ENCODE measurements around the gene SFTPD. TPM values are rescaled to one million over a fixed set of nuclear protein-coding genes. Genes with fewer than 3 reads are reported as not detected.
"Not testable (repeated sequence)": the region's sequence is repeated elsewhere in the genome, so short reads cannot be mapped to it uniquely, and the experiment has no call there.

The SFTPD gene
- polyA plus RNA-seq, 3 donors from 2014 or later, result not detected

GRCh38 chr10:79898597-79899325 is 50.1 kb downstream of the SFTPD start:
- no peaks in the 10 kb centered on the region for H3K9me3 Mint-ChIP-seq
- H3K27ac Mint-ChIP-seq, result no peak overlapping the region
- H3K4me1 Mint-ChIP-seq, result peaks cover under 1 to 2% of the 10 kb centered on the region in 2 donors
- DNase-seq, result no peak
- no peak overlapping the region for H3K4me3 Mint-ChIP-seq
- H3K36me3 Mint-ChIP-seq, result no peaks in the 10 kb centered on the region
- peaks cover 5 to 22% (median 9%) of the 10 kb centered on the region in 3 donors for H3K27me3 Mint-ChIP-seq (ENCODE audit: low read depth in 3 of 3)

DNA sequence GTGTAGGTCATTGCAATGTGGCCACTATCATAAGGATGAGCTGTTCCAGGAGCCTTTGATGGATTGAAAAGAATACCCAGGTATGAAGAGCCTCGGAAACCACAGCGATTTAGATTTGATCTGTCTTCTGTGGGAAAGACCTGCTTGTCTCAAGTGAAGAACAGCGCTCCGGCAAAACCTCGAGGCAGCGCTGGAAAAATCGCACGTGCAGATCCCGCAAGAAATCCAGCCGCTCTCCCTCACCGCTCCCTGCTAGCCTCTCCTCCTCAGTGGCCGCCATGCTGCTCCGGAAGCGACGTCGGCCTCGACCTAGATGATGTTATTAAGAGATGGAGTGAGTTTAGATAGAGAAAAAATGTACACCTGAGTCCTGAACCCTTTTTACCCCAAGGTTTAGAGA is 56.0 kb downstream of the SFTPD start:
- H3K36me3 Mint-ChIP-seq; H3K9me3 Mint-ChIP-seq; H3K27ac Mint-ChIP-seq; H3K4me1 Mint-ChIP-seq; H3K27me3 Mint-ChIP-seq (ENCODE audit: low read depth in 3 of 3); H3K4me3 Mint-ChIP-seq; DNase-seq: not testable (repeated sequence)

DNA sequence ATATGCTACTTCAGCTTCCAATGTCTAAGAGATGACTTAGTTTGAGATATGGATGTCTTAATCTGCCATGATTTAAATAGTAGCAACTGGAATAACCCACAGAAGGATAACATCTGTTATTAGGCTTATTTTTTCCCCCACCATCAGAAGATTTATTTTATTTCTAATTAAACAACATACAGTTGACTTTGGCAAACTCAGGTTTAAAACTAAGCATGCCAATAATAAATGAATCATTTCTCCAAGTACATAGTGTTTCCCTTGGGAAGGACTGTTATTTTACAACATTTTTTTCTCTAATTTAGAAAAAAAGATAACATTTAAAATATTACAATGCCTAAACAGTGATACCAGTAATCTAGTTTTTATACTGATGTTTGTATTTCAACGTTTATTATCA is 58.4 kb downstream of the SFTPD start:
- Mint-ChIP-seq H3K4me1 (no peaks in the 10 kb centered on the region), H3K36me3 (no peaks in the 10 kb centered on the region), H3K9me3 (no peaks in the 10 kb centered on the region), H3K4me3 (no peak overlapping the region), H3K27me3 (ENCODE audit: low read depth in 3 of 3) (peaks cover 2 to 9% (median 3%) of the 10 kb centered on the region in 3 donors), H3K27ac (no peak overlapping the region)
- DNase-seq, result no peak

- H3K27me3 Mint-ChIP-seq (ENCODE audit: low read depth in 3 of 3); H3K9me3 Mint-ChIP-seq; H3K4me3 Mint-ChIP-seq; H3K4me1 Mint-ChIP-seq; H3K36me3 Mint-ChIP-seq; DNase-seq; H3K27ac Mint-ChIP-seq: not testable (repeated sequence)
These were observed 59.9 kb downstream of the SFTPD start for GRCh38 chr10:79888984-79889383.

Other genes starting within 250 kb of the SFTPD start
- gene NUTM2B, start 245.9 kb downstream of the SFTPD start, polyA plus RNA-seq, result under 1 TPM in 1 of 3 donors, not detected in 2; 0.09 TPM
- not detected for gene NUTM2E, start 122.4 kb downstream of the SFTPD start, polyA plus RNA-seq
- gene TMEM254, start 129.6 kb upstream of the SFTPD start, polyA plus RNA-seq, result 10 to 100 TPM; 18.2 to 24.5 (median 22.7) TPM
- gene PLAC9, start 183.6 kb upstream of the SFTPD start, polyA plus RNA-seq, result not detected